CD14-positive monocyte (primary cell): ENCODE measurements around the gene NOX5. TPM values are rescaled to one million over a fixed set of nuclear protein-coding genes. Genes with fewer than 3 reads are reported as not detected.

Experiments used
- DNase-seq, 3 donors: peaks; one replicate each; pipeline ENCODE4 v3.0.0-alpha.2; 2011 to 2022
- H2AFZ ChIP-seq: 2 replicates; pipeline ENCODE4 v1.6.0; 2012; ENCODE audit warnings: mild to moderate bottlenecking, low read depth, low read length, inconsistent platforms; ENCODE audit not compliant: insufficient read depth, poor library complexity, severe bottlenecking
- H3K27ac ChIP-seq, 2 donors: 1 replicate in 1 of 2; 2 replicates in 1 of 2; pipeline ENCODE4 v1.5.1; 2012 to 2013; ENCODE audit warnings: low read length in 2 of 2, control low read depth in 1 of 2, inconsistent platforms in 1 of 2, low read depth in 1 of 2, mild to moderate bottlenecking in 1 of 2
- H3K27me3 ChIP-seq, 2 donors: one replicate each; pipeline versions ENCODE4 v1.6.0 to v1.6.1; 2011 to 2013; ENCODE audit warnings: low read length in 2 of 2; ENCODE audit not compliant: control insufficient read depth in 2 of 2, insufficient read depth in 2 of 2
- H3K36me3 ChIP-seq, 2 donors: replicated peaks in 1 of 2; 1 replicate in 1 of 2; 2 replicates in 1 of 2; pipeline versions ENCODE4 v1.5.1 to v1.6.1; 2012 to 2013; ENCODE audit warnings: low read length in 2 of 2, control low read depth in 1 of 2, inconsistent platforms in 1 of 2, mild to moderate bottlenecking in 1 of 2; ENCODE audit not compliant: insufficient read depth in 2 of 2, control insufficient read depth in 1 of 2
- H3K4me1 ChIP-seq, 2 donors: 1 replicate in 1 of 2; 2 replicates in 1 of 2; pipeline versions ENCODE4 v1.5.1 to v1.6.1; 2012 to 2013; ENCODE audit warnings: low read length in 2 of 2, control low read depth in 1 of 2, inconsistent platforms in 1 of 2, mild to moderate bottlenecking in 1 of 2, moderate library complexity in 1 of 2; ENCODE audit not compliant: insufficient read depth in 2 of 2, control insufficient read depth in 1 of 2
- H3K4me2 ChIP-seq: replicated peaks from 2 replicates; pipeline ENCODE3; 2012; ENCODE audit warnings: low read length, moderate library complexity, mild to moderate bottlenecking; ENCODE audit not compliant: poor library complexity, severe bottlenecking; ENCODE audit errors: extremely low read depth
- H3K4me3 ChIP-seq, 3 experiments: fragments of 200-600 bp in 1 of 3; sonication (generic) in 1 of 3; replicated peaks in 1 of 3; 1 replicate in 2 of 3; 2 replicates in 1 of 3; pipeline ENCODE4 v1.5.1; 2011 to 2013; ENCODE audit warnings: low read length in 3 of 3, mild to moderate bottlenecking in 3 of 3, control low read depth in 2 of 3, low read depth in 2 of 3, inconsistent platforms in 1 of 3, moderate library complexity in 1 of 3
- H3K79me2 ChIP-seq: 2 replicates; pipeline ENCODE4 v1.6.0; 2012; ENCODE audit warnings: mild to moderate bottlenecking, control low read depth, inconsistent platforms, low read length, moderate library complexity; ENCODE audit not compliant: insufficient read depth
- H3K9ac ChIP-seq: 2 replicates; pipeline ENCODE4 v1.6.0; 2017; ENCODE audit warnings: low read length, mild to moderate bottlenecking; ENCODE audit not compliant: insufficient read depth, poor library complexity, severe bottlenecking
- H3K9me3 ChIP-seq, 2 donors: replicated peaks in 1 of 2; 1 replicate in 1 of 2; 2 replicates in 1 of 2; pipeline versions ENCODE4 v1.5.1 to v1.6.1; 2012 to 2013; ENCODE audit warnings: low read length in 2 of 2, control low read depth in 1 of 2; ENCODE audit not compliant: control insufficient read depth in 1 of 2, insufficient read depth in 1 of 2
- H4K20me1 ChIP-seq: 2 replicates; pipeline ENCODE4 v1.6.0; 2012; ENCODE audit warnings: mild to moderate bottlenecking, low read length, control low read depth, moderate library complexity; ENCODE audit not compliant: insufficient read depth
- H3K27ac Mint-ChIP-seq, 7 donors: one replicate each; pipeline ENCODE4 v1.8.0; 2020; ENCODE audit warnings: mild to moderate bottlenecking in 7 of 7, mixed read lengths in 7 of 7, moderate library complexity in 6 of 7, inconsistent platforms in 2 of 7
- H3K27me3 Mint-ChIP-seq, 3 donors: one replicate each; pipeline ENCODE4 v1.8.0; 2021 to 2022; ENCODE audit warnings: low read depth in 3 of 3, mild to moderate bottlenecking in 3 of 3, mixed read lengths in 3 of 3, moderate library complexity in 3 of 3, inconsistent platforms in 1 of 3
- H3K36me3 Mint-ChIP-seq, 2 donors: one replicate each; pipeline ENCODE4 v1.8.0; 2020; ENCODE audit warnings: mixed read lengths in 2 of 2, inconsistent platforms in 1 of 2, mild to moderate bottlenecking in 1 of 2
- H3K4me1 Mint-ChIP-seq: one replicate; pipeline ENCODE4 v1.8.0; 2020; ENCODE audit warnings: mild to moderate bottlenecking, mixed read lengths
- H3K4me3 Mint-ChIP-seq, 2 donors: one replicate each; pipeline ENCODE4 v1.8.0; 2020; ENCODE audit warnings: mild to moderate bottlenecking in 2 of 2, mixed read lengths in 2 of 2, moderate library complexity in 1 of 2
- H3K9me3 Mint-ChIP-seq, 7 donors: one replicate each; pipeline ENCODE4 v1.8.0; 2020 to 2022; ENCODE audit warnings: mixed read lengths in 7 of 7, mild to moderate bottlenecking in 6 of 7, moderate library complexity in 6 of 7, inconsistent platforms in 2 of 7
- CTCF ChIP-seq: fragments of 200-600 bp; IDR thresholded peaks from one replicate; pipeline ENCODE4 v1.8.0; 2022; ENCODE audit warnings: antibody characterized with exemption, mild to moderate bottlenecking
- WGBS: methylation state at CpG from one replicate; pipeline ENCODE4 v1.1.5; 2013; ENCODE audit warnings: missing lambda C conversion rate; ENCODE audit not compliant: insufficient coverage; 5-methylcytosine and 5-hydroxymethylcytosine counted together
- intact Hi-C, 2 donors: fragments of 100-400 bp; cut with micrococcal nuclease; formaldehyde crosslinking; loops; one replicate each; pipeline versions ENCODE4 v1.15.0 to v1.15.1; 2023
- polyA plus RNA-seq, 3 donors: library from polyadenylated mRNA; depleted of rRNA in 1 of 3; unstranded in 2 of 3; stranded (reverse) in 1 of 3; fragments of 300-500 nt in 2 of 3; fragments of >200 nt in 1 of 3; fragmentation: Illumina TruSeq in 2 of 3; gene quantifications; 1 replicate in 2 of 3; 2 replicates in 1 of 3; pipeline ENCODE4 v1.2.3, GENCODE V29; 2012 to 2021

Gene NOX5
- polyA plus RNA-seq, 3 donors, result not detected

DNA sequence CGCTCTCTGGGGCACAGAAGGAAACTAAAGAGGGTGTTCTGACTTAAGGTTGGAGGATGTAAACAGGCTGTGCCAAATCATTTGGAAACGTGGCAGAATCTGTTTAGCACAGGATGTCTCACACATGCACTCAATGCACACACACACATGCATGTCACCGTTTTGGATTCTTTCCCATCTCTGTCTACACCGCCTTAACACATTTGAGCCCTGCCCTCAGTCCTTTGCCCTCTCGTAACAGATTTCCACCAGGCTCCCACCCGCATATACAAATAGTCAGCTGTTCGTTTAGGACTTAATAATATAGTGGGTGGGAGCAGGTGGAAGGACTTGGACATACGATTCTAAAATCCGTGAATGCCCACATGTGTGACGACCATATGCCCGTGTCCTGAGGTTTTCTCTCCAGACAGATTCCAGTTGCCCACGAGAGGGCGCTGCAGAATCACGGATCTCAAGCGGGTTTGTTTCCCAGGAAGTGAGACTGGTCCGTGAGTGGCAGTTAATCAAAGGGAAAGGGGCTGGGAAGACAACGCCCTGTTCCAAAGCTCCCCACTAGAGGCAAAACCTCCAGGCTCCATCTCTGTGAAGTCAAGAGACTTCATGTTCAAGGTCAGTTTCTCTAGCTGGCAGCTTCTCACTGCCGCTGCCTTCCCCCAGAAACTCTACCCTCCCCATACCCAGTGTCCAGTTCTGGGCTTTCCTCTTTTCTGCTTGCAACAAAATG lies 44.5 kb downstream of the NOX5 start:
- Histone ChIP-seq H4K20me1 (no peaks in the 10 kb centered on the region), H3K79me2 (no peaks in the 10 kb centered on the region), H2AFZ (peak overlapping the region; percentile 43), H3K9me3 (no peaks in the 10 kb centered on the region), H3K27ac (no peak overlapping the region), H3K9ac (no peak overlapping the region), H3K36me3 (no peaks in the 10 kb centered on the region), H3K27me3 (no peaks in the 10 kb centered on the region), H3K4me1 (peaks cover 3 to 6% of the 10 kb centered on the region in 2 donors), H3K4me3 (no peak overlapping the region), H3K4me2 (no peak overlapping the region)
- no peaks in the 10 kb centered on the region for H3K36me3 Mint-ChIP-seq
- H3K27ac Mint-ChIP-seq, result no peak overlapping the region
- DNase-seq, result peak; percentile 62 to 72 (median 71)
- WGBS, result 28% methylated on average over 5 of the region's 18 CpGs
- H3K4me3 Mint-ChIP-seq, result peak overlapping the region; percentile 31 to 67
- intact Hi-C loops, result loop anchor here in 1 of 2 donors (2.0 to 10.0 kb wide), 4 partner anchors 168 to 406 kb away; no protein-coding TSS in a partner anchor
- H3K27me3 Mint-ChIP-seq, result peaks cover 0 to 6% (median 5%) of the 10 kb centered on the region in 3 donors
- H3K4me1 Mint-ChIP-seq, result peaks cover 6% of the 10 kb centered on the region
- peak; percentile 88 for TF ChIP-seq CTCF
- no peaks in the 10 kb centered on the region for H3K9me3 Mint-ChIP-seq

- Mint-ChIP-seq H3K27ac (no peak overlapping the region), H3K4me1 (peaks cover 6% of the 10 kb centered on the region), H3K36me3 (no peaks in the 10 kb centered on the region), H3K9me3 (no peaks in the 10 kb centered on the region), H3K4me3 (peak overlapping the region; percentile 31 to 67), H3K27me3 (peaks cover 3 to 6% (median 5%) of the 10 kb centered on the region in 3 donors)
- no peak overlapping the region for H3K27ac ChIP-seq
- no peak for DNase-seq
- H2AFZ ChIP-seq, result peak overlapping the region; percentile 43
- H3K27me3 ChIP-seq, result no peaks in the 10 kb centered on the region
- WGBS, result 96% methylated on average over 6 of the region's 9 CpGs
- no peaks in the 10 kb centered on the region for H3K79me2 ChIP-seq
- no peak overlapping the region for H3K4me3 ChIP-seq
- no peak overlapping the region for H3K4me2 ChIP-seq
- no peaks in the 10 kb centered on the region for H3K36me3 ChIP-seq
- TF ChIP-seq CTCF, result no peak
- H3K4me1 ChIP-seq, result peaks cover 3 to 6% of the 10 kb centered on the region in 2 donors
- no peaks in the 10 kb centered on the region for H3K9me3 ChIP-seq
- H4K20me1 ChIP-seq, result no peaks in the 10 kb centered on the region
- no peak overlapping the region for H3K9ac ChIP-seq
- intact Hi-C loops, result loop anchor here in 1 of 2 donors (2.0 to 10.0 kb wide), 4 partner anchors 168 to 405 kb away; no protein-coding TSS in a partner anchor
These were observed 45.1 kb downstream of the NOX5 start for GRCh38 chr15:69059557-69059943.
